ENCODE results near the gene BTF3L4. TPM values are rescaled to one million over a fixed set of nuclear protein-coding genes. Genes with fewer than 3 reads are reported as not detected.

BTF3L4 gene
- total and polyA plus RNA-seq, 12 donors: 24.9 to 37.1 (median 30.2) TPM

DNA sequence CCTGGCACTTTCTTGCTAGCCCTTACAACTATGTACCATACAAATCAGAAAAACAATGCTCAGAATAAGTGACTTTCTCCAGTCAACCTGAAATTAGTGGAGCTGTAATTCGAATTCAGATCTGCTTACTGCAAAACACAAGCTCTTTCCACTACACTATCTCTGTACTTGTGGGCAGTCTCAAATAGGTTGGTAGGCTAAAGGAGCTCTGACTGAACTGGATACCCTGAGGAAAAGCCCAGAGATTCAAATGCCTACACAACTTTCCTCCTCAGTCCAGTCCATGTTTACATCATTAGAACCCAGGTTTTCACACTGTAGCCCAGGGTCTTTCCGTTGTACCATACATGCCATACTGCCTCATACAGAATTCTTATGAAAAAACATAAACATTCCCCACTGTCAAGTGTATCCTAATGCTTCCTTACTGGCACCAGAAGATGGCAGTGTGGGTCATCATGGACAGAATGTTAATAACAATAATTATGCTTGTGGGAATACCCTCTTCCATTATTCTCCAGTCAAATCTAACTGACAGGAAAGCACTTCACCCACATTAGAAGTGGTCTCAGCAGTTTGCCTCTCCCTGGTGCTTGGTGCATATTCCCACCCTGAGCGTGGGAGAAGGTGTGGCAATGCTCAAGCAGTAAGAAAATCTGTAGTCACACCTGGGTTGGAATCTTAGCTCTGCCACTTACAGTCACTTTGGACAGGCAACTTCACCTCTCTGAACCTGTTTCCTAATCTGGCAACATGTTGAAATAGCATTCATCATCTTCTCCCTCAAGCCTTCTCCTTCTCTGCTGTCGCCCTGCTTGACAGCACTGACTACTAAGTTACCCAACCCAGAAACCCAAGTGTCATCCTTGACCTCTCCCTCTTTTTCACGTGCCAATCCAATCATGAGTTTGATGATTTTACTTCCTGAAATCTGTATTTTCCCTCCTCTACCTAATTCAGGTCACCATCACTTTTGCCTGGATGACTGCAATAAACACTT is 71.4 kb downstream of the BTF3L4 start:
- Histone ChIP-seq H3K36me3 (no peaks in the 10 kb centered on the region), H3K9me3 (peaks cover 0 to 3% (median 0%) of the 10 kb centered on the region in 11 donors), H3K4me1 (peaks cover 0 to 5% (median 0%) of the 10 kb centered on the region in 9 donors), H3K4me3 (no peak overlapping the region), H3K27ac (no peak overlapping the region), H3K27me3 (peaks cover 0 to 24% (median 0%) of the 10 kb centered on the region in 7 donors)
- TF ChIP-seq, protein P1, sequence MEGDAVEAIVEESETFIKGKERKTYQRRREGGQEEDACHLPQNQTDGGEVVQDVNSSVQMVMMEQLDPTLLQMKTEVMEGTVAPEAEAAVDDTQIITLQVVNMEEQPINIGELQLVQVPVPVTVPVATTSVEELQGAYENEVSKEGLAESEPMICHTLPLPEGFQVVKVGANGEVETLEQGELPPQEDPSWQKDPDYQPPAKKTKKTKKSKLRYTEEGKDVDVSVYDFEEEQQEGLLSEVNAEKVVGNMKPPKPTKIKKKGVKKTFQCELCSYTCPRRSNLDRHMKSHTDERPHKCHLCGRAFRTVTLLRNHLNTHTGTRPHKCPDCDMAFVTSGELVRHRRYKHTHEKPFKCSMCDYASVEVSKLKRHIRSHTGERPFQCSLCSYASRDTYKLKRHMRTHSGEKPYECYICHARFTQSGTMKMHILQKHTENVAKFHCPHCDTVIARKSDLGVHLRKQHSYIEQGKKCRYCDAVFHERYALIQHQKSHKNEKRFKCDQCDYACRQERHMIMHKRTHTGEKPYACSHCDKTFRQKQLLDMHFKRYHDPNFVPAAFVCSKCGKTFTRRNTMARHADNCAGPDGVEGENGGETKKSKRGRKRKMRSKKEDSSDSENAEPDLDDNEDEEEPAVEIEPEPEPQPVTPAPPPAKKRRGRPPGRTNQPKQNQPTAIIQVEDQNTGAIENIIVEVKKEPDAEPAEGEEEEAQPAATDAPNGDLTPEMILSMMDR (IDR thresholded peaks at IDR 0.05): peak; percentile 35 to 83 (median 74)
- intact Hi-C loops (cut with DNase I): loop anchor here in 9 of 10 donors (2.0 to 10.0 kb wide), 5 partner anchors 165 to 560 kb away; no protein-coding TSS in a partner anchor
- WGBS, 2 donors: 35 to 36% methylated on average over 5 of the region's 5 CpGs
- ATAC-seq (peak in 6 of 8 donors; percentile 11 to 61 (median 37)), DNase-seq (peak in 1 of 2 donors; percentile 36)

DNA sequence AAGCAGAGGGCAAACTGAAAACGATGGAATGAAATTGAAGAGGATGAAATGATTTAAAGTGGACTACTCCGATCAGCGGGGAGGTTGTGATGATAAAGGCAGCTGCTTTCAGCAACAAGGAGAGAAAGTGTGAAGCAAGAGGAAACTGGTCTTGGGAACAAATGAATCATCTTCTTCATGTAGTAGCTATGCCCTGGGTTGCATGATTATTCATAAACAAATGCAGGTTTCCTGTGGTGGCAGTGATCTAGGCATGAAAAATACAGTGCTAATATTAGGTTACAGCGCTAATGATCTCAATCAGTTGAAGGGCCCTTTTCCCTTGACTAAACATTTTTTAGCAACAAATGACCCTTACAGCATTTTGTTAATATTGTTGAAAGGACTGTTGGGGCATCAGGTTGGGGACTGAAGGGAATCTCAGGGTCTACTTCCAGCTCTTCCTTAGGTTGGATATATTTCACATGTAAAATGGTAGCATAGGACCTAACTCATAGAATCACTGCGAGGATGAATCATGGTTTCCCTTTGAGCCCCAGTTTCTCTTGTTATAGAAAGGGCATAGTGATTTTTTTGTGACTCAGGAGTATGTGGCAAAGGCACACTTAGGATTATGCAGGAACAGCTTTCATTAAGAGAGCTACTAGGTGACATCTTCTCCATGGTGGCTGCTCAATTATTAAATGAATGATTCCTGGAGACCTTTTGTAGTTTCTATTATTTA is 83.9 kb downstream of the BTF3L4 start:
- DNase-seq (no peak), ATAC-seq (no peak)
- TF ChIP-seq, protein P1 (IDR thresholded peaks at IDR 0.05): no peak
- Histone ChIP-seq H3K36me3 (no peaks in the 10 kb centered on the region), H3K4me3 (no peak overlapping the region), H3K27ac (peak overlapping the region in 1 of 10 donors; percentile 50), H3K9me3 (no peaks in the 10 kb centered on the region), H3K27me3 (peaks cover 0 to 27% (median 0%) of the 10 kb centered on the region in 7 donors), H3K4me1 (peaks cover 3 to 38% (median 17%) of the 10 kb centered on the region in 9 donors)
- WGBS, 2 donors: 80 to 84% methylated on average over 5 of the region's 5 CpGs
- intact Hi-C loops (cut with DNase I): loop anchor here in 8 of 10 donors (5.0 to 10.0 kb wide), 2 partner anchors 155 to 157 kb away; no protein-coding TSS in a partner anchor

Other genes with a start within 250 kb of the BTF3L4 start
- 100 to 1,000 TPM; 115 to 163 (median 135) TPM for gene NRDC, start 177.6 kb upstream of the BTF3L4 start, total RNA-seq
- 100 to 1,000 TPM in 1 of 2 donors, 10 to 100 TPM in 1; 77.8 to 228 TPM for gene NRDC, start 177.6 kb upstream of the BTF3L4 start, polyA plus RNA-seq
- gene RAB3B, start 65.6 kb upstream of the BTF3L4 start, total RNA-seq: under 1 TPM in 1 of 10 donors, not detected in 9; 0.02 TPM
- under 1 TPM in 1 of 2 donors, not detected in 1; 0.01 TPM for gene RAB3B, start 65.6 kb upstream of the BTF3L4 start, polyA plus RNA-seq
- 1 to 10 TPM; 1.9 to 4.2 (median 3.5) TPM for gene KTI12, start 22.5 kb upstream of the BTF3L4 start, total RNA-seq
- gene KTI12, start 22.5 kb upstream of the BTF3L4 start, polyA plus RNA-seq: 1 to 10 TPM; 2.6 to 7.5 TPM
- gene TXNDC12, start 1.1 kb upstream of the BTF3L4 start, total RNA-seq: 10 to 100 TPM; 18.9 to 34.9 (median 27.3) TPM
- 10 to 100 TPM; 15.6 to 28.5 TPM for gene TXNDC12, start 1.1 kb upstream of the BTF3L4 start, polyA plus RNA-seq
- gene ZFYVE9, start 85.8 kb downstream of the BTF3L4 start, total RNA-seq: 10 to 100 TPM; 13.5 to 22.2 (median 15.8) TPM
- 1 to 10 TPM; 2.6 to 5.2 TPM for gene ZFYVE9, start 85.8 kb downstream of the BTF3L4 start, polyA plus RNA-seq